Stomach (tissue), 9 donors: ENCODE results near the gene PDLIM4. TPM values are rescaled to one million over a fixed set of nuclear protein-coding genes. Genes with fewer than 3 reads are reported as not detected.
A peak's percentile ranks its signal among the peaks of the same experiment; 100 is the strongest.

Source experiments
- DNase-seq, 2 donors: peaks; one replicate each; pipeline versions ENCODE4 v3.0.0 to v3.0.0-alpha.2; 2013 to 2019
- H3K27ac ChIP-seq, 5 donors: fragments of 200-600 bp in 4 of 5; sonication (generic) in 4 of 5; one replicate each; pipeline ENCODE4 v1.5.1; 2013 to 2019; ENCODE audit warnings: mild to moderate bottlenecking in 1 of 5, moderate library complexity in 1 of 5
- H3K27me3 ChIP-seq, 3 donors: fragments of 200-600 bp; sonication (generic); one replicate each; pipeline ENCODE4 v1.5.1; 2017 to 2019; ENCODE audit warnings: mixed run types in 1 of 3
- H3K36me3 ChIP-seq, 4 donors: fragments of 200-600 bp; sonication (generic); 1 replicate in 3 of 4; 2 replicates in 1 of 4; pipeline ENCODE4 v1.5.1; 2016 to 2019
- H3K4me1 ChIP-seq, 4 donors: fragments of 200-600 bp; sonication (generic); one replicate each; pipeline ENCODE4 v1.5.1; 2016 to 2019
- H3K4me3 ChIP-seq, 4 donors: fragments of 200-600 bp; sonication (generic) in 3 of 4; one replicate each; pipeline ENCODE4 v1.5.1; 2016 to 2019; ENCODE audit warnings: mild to moderate bottlenecking in 1 of 4
- H3K9me3 ChIP-seq, 4 donors: fragments of 200-600 bp; sonication (generic); one replicate each; pipeline ENCODE4 v1.5.1; 2016 to 2019
- CTCF ChIP-seq, 7 experiments: fragments of 450-650 bp in 4 of 7; fragments of 200-600 bp in 3 of 7; sonication (generic) in 3 of 7; IDR thresholded peaks; one replicate each; pipeline ENCODE4 v1.5.1; 2016 to 2019; ENCODE audit warnings: antibody characterized with exemption in 7 of 7, control low read depth in 2 of 7, mild to moderate bottlenecking in 1 of 7
- EP300 ChIP-seq: sonication (generic); formaldehyde crosslinking; IDR thresholded peaks from one replicate; pipeline ENCODE4 v1.6.1; 2017; ENCODE audit warnings: antibody characterized with exemption
- POLR2A ChIP-seq, 4 donors: fragments of 450-650 bp; IDR thresholded peaks; one replicate each; pipeline ENCODE4 v1.6.1; 2016; ENCODE audit warnings: antibody characterized with exemption in 4 of 4, control low read depth in 2 of 4, mild to moderate bottlenecking in 1 of 4, moderate library complexity in 1 of 4
- POLR2AphosphoS5 ChIP-seq, 3 donors: sonication (generic); formaldehyde crosslinking; IDR thresholded peaks; one replicate each; pipeline ENCODE4 v1.6.1; 2016; ENCODE audit warnings: antibody characterized with exemption in 3 of 3
- WGBS, 5 donors: extraction: QIAGEN DNeasy Blood & Tissue Kit in 3 of 5; methylation state at CpG; one replicate each; pipeline versions ENCODE4 v1.1.5 to v1.1.7; 2013 to 2018; 5-methylcytosine and 5-hydroxymethylcytosine counted together
- intact Hi-C: fragments of 100-400 bp; cut with DNase I; formaldehyde crosslinking; loops from one replicate; pipeline ENCODE4 v1.15.1; 2023; ENCODE audit warnings: low total_unique reads
- polyA plus RNA-seq, 3 donors: library from polyadenylated mRNA; stranded (reverse); fragments of 200-250 nt; gene quantifications; one replicate each; pipeline ENCODE4 v1.2.3, GENCODE V29; 2013
- total RNA-seq, 5 donors: library from RNA; depleted of rRNA; stranded (reverse); fragments of >200 nt; gene quantifications; one replicate each; pipeline versions ENCODE4 v1.1.0 to v1.2.3, GENCODE V29; 2014 to 2016
- donor health status: healthy with polysubstance abuse.
- donor health status: Bipolar disorder and iron deficiency.
- donor health status: healthy.

Gene PDLIM4
- total and polyA plus RNA-seq, 8 donors: 11.2 to 52.4 (median 17.0) TPM; not detected in 1

- no peaks in the 10 kb centered on the region for H3K27me3 ChIP-seq
- H3K36me3 ChIP-seq: no peaks in the 10 kb centered on the region
- DNase-seq: no peak
- intact Hi-C loops: no loop called here
- no peak overlapping the region for H3K27ac ChIP-seq
- TF ChIP-seq EP300 (no peak), CTCF (IDR thresholded peaks at IDR 0.05) (no peak), POLR2A (IDR thresholded peaks at IDR 0.05) (no peak), POLR2AphosphoS5 (IDR thresholded peaks at IDR 0.05) (no peak)
- H3K4me3 ChIP-seq: no peak overlapping the region
- peaks cover 0 to 33% (median 6%) of the 10 kb centered on the region in 4 donors for H3K9me3 ChIP-seq
- no peaks in the 10 kb centered on the region for H3K4me1 ChIP-seq
These were observed 10.7 kb upstream of the PDLIM4 start for GRCh38 chr5:132246806-132247205.

- TF ChIP-seq CTCF (IDR thresholded peaks at IDR 0.05): no peak
- no peak for TF ChIP-seq POLR2A (IDR thresholded peaks at IDR 0.05)
- H3K36me3 ChIP-seq: no peaks in the 10 kb centered on the region
- H3K4me1 ChIP-seq: peaks cover 0 to 15% (median 11%) of the 10 kb centered on the region in 4 donors
- no peaks in the 10 kb centered on the region for H3K27me3 ChIP-seq
- H3K27ac ChIP-seq: no peak overlapping the region
- intact Hi-C loops: no loop called here
- 95 to 100% (median 99%) methylated on average over 2 of the region's 2 CpGs for WGBS, 5 donors
- no peak for DNase-seq
- peaks cover 0 to 22% (median 0%) of the 10 kb centered on the region in 4 donors for H3K9me3 ChIP-seq
- H3K4me3 ChIP-seq: no peak overlapping the region
These were observed 6.9 kb upstream of the PDLIM4 start for GRCh38 chr5:132250547-132250946.

GRCh38 chr5:132251220-132251725, 6.2 kb upstream of the PDLIM4 start:
- no peak overlapping the region for H3K27ac ChIP-seq

GRCh38 chr5:132253008-132253441, 4.5 kb upstream of the PDLIM4 start:
- 52 to 65% (median 62%) methylated on average over 4 of the region's 4 CpGs for WGBS, 5 donors
- H3K27ac ChIP-seq: no peak overlapping the region

More at GRCh38 chr5:132251220-132251725, 6.2 kb upstream of the PDLIM4 start:
- Histone ChIP-seq H3K4me1 (peaks cover 0 to 15% (median 11%) of the 10 kb centered on the region in 4 donors), H3K4me3 (no peak overlapping the region), H3K36me3 (no peaks in the 10 kb centered on the region), H3K27me3 (no peaks in the 10 kb centered on the region), H3K9me3 (peaks cover 0 to 15% (median 0%) of the 10 kb centered on the region in 4 donors)
- DNase-seq: no peak
- intact Hi-C loops: no loop called here
- 80 to 94% (median 87%) methylated on average over 9 to 10 of the region's 10 CpGs for WGBS, 5 donors
- TF ChIP-seq CTCF (IDR thresholded peaks at IDR 0.05): no peak
- no peak for TF ChIP-seq POLR2AphosphoS5 (IDR thresholded peaks at IDR 0.05)
- TF ChIP-seq POLR2A (IDR thresholded peaks at IDR 0.05): no peak
- TF ChIP-seq EP300: no peak

More at GRCh38 chr5:132253008-132253441, 4.5 kb upstream of the PDLIM4 start:
- no peak overlapping the region for H3K4me3 ChIP-seq
- DNase-seq: peak in 1 of 2 donors; percentile 93
- TF ChIP-seq POLR2A (IDR thresholded peaks at IDR 0.05) (no peak), POLR2AphosphoS5 (IDR thresholded peaks at IDR 0.05) (no peak)
- intact Hi-C loops: no loop called here
- no peaks in the 10 kb centered on the region for H3K36me3 ChIP-seq
- peaks cover 0 to 10% (median 4%) of the 10 kb centered on the region in 3 donors for H3K27me3 ChIP-seq
- peaks cover 0 to 25% (median 23%) of the 10 kb centered on the region in 4 donors for H3K4me1 ChIP-seq
- no peaks in the 10 kb centered on the region for H3K9me3 ChIP-seq
